HG02759 (cell line): ENCODE measurements around the gene PARP12.
"Not testable (repeated sequence)": the region's sequence is repeated elsewhere in the genome, so short reads cannot be mapped to it uniquely, and the experiment has no call there.

Experiments
- ATAC-seq: cut with Tn5 transposase; IDR thresholded peaks from one replicate; pipeline ENCODE4 v1.9.1; 2021; ENCODE audit warnings: mild to moderate bottlenecking, moderate library complexity; ENCODE audit not compliant: unreplicated experiment

PARP12 gene, protein sequence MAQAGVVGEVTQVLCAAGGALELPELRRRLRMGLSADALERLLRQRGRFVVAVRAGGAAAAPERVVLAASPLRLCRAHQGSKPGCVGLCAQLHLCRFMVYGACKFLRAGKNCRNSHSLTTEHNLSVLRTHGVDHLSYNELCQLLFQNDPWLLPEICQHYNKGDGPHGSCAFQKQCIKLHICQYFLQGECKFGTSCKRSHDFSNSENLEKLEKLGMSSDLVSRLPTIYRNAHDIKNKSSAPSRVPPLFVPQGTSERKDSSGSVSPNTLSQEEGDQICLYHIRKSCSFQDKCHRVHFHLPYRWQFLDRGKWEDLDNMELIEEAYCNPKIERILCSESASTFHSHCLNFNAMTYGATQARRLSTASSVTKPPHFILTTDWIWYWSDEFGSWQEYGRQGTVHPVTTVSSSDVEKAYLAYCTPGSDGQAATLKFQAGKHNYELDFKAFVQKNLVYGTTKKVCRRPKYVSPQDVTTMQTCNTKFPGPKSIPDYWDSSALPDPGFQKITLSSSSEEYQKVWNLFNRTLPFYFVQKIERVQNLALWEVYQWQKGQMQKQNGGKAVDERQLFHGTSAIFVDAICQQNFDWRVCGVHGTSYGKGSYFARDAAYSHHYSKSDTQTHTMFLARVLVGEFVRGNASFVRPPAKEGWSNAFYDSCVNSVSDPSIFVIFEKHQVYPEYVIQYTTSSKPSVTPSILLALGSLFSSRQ

DNA sequence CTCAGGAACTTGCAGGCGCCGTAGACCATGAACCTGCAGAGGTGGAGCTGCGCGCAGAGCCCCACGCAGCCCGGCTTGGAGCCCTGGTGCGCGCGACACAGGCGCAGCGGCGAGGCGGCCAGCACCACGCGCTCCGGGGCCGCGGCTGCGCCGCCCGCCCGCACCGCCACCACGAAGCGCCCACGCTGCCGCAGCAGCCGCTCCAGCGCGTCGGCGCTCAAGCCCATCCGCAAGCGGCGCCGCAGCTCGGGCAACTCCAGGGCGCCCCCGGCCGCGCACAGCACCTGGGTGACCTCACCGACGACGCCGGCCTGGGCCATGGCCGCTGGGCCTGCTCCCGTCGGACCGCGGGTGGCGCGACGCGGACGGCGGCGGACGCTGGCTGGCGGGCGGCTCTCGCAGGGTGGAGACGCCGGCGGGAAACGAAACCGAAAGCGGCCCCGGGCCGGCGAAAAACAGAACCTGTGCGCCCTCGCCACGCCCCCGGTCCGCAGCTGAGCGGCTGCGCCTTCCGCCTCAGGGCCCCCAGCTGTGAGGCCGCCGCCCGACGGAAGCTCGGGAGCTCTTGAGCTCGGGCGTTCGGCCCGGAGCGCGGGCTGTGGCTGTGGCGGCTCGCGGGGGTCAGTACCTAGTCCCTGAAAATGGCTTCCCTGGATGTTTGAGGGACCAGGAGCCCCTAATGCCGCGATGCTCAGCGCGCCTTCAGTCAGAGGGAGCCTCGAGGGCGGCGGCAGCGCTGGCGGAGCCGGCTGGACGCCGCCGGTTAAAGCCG is at the start of gene PARP12:
Gene PARP12, minus strand, starts transcription at position 424 of the 772 bp plus-strand sequence. Its CDS starts 104 bp downstream, at position 320.
- ATAC-seq: peak; percentile 88

DNA sequence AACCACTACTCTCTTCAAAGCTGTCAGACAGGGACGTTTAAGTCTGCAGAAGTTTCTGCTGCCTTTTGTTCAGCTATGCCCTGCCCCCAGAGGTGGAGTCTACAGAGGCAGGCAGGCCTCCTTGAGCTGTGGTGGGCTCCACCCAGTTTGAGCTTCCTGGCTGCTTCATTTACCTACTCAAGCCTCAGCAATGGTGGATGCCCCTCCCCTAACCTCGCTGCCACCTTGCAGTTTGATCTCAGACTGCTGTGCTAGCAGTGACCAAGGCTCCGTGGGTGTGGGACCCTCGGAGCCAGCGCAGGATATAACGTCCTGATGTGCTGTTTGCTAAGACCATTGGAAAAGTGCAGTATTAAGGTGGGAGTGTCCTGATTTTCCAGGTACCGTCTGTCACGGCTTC is 46.0 kb upstream of the PARP12 start:
- ATAC-seq: not testable (repeated sequence)

DNA sequence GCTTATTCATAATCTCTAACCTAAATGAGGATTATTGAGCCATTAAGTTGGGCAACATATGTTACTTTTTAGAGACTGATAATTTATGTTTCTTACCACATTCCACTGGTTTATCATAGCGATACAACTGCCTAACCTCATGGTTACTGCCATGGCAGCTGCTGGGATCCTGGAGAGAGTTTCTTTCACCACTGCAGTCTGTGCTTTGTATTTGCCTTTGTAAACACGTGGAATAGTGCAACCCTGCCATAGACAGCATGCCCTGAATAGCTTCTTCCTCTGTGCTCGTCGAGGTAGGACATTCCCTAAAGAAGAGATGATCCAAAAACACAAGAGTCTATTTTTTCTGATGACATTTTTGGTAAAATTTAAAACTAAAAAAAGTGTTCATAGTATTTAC is 33.7 kb upstream of the PARP12 start:
- no peak for ATAC-seq

DNA sequence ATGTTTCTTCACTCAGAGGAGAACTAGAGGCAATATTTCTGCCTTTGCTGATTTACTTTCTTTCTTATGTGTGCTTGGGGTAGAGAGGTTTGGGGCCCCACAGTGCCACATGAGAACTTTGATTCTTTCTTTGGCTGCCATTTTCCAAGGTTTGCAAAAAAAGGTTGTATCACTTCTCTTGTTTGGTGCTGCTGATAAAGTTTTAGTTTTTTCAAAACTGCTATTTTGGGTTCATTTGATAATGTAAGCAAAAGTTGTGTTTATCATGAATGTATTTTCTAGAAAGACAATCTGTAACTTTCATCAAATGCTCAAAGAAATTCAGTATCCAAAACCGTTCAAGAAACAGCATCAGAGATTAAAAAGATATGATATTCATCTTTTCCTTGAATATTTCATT is 30.6 kb upstream of the PARP12 start:
- no peak for ATAC-seq

DNA sequence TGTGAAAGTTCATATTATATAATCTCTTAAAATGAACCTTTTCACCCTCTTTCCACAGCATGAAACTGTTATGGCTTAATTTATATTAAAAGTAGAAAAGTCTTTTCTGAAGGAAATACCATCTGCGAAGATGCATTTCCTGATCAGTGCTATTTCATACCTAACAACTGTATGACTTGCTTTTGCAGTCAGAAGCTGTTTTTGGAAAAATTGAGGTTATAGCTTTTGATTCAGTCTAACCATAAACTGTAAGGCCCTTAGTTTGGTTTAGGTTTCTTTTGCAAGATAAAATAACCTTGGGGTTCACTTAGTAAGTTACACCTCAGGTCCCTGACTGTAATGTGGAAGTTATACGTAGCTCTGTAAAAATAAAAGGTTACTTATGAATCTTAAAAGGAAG is 22.7 kb upstream of the PARP12 start:
- no peak for ATAC-seq

DNA sequence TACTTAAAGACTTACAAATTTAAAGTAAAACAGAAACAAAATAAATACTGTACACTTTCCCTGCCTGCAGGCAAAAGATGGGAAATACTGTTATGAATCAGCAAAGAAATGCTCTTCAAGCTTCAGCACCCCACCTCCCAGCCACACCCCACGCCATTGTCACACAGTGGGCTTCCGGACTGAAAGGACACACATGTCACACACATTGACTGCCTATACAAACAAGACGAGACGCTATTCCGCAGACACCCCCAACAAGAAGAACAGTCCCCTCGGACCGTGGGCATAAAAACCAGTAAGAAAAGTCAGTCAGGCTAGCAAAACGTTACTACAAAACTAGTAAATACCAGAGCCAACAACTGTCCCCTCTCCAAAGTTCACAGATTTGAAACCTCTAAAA is 22.2 kb upstream of the PARP12 start:
- ATAC-seq: peak; percentile 97

DNA sequence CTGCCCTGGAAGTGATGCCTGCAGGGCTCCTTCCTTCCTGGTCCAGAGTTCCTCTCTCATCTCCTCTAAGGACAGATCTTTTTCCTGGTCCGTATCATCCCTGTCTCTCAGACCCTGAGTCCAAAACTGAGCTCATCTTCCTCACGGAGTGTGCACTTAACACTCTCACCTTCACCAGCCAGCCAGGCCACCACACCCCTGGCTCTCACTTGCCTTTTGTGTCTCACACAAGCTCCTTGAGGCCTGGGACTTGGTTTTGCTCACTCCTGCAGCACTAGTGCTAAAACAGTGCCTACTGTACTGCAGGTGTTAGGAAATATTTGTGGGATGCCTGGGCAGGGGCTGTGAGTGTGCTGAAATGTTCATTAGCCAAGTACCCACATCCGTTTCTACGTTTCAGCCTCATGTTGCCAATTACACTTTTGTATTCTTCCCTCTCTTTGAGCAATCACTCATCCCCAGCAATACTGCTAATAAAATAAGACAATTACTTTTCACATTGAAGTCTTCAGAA is 21.4 kb upstream of the PARP12 start:
- no peak for ATAC-seq

DNA sequence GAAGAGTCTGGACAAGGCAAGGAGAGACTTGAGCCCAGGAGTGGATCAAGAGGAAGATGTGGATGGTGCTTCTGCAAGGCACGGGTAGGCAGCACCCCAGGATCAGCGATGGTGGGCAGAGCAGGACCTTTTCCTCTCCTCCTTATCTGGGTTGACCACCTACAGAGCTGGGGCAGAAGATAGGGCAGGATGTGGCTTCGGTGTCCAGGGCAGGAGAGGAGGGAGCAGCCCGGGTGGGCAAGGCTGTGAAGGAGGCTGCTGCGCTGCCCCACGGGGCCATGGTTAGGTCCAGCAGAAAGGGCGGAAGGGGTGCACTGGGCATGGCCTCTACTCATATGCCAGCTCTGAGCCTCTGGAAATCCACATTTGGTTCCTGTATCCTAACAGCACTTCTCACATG is 20.0 kb upstream of the PARP12 start:
- ATAC-seq: no peak

DNA sequence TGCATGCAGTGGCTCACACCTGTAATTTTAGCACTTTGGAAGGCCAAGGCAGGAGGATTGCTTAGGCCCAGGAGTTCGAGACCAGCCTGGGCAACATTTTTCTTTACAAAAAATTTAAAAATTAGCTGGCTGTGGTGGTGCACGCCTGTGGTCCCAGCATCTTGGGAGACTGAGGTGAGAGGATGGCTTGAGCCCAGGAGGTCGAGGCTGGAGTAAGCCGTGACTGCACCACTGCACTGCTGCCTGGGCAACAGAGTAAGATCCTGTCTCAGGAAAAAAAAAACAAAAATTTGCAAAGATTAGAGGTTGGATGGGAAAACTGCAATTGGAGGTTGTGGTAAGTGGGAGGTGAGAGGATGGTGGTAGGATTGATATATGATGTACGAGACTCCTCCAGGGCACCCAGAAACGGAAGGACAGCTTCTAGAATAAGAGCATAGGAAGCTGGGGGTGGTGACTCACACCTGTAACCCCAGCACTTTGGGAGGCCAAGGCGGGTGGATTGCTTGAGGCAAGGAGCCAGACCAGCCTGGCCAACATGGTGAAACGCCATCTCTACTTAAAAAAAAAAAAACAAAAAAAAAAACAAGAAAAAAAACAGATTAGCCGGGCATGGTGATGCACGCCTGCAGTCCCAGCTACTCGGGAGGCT is 19.1 kb upstream of the PARP12 start:
- ATAC-seq: no peak

DNA sequence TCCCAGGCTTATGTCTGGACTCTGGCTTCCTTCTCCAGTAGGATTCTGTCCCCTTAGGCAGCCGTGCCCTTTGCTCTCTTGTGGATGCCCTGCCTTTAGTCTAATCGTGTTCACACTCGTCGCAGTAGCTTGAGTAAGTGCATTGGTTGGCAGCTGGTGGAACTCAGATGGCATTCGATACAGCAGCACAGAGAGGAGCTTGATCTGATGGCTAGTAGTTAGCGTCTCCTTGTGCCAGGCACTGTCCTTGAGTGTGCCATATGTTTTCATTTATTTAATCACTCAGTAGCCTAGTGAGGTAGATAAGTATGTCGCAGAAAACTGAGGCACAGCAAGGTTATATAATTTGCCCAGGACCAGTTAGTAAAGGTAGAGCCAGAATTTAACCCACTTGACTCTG is 18.2 kb upstream of the PARP12 start:
- ATAC-seq: no peak

DNA sequence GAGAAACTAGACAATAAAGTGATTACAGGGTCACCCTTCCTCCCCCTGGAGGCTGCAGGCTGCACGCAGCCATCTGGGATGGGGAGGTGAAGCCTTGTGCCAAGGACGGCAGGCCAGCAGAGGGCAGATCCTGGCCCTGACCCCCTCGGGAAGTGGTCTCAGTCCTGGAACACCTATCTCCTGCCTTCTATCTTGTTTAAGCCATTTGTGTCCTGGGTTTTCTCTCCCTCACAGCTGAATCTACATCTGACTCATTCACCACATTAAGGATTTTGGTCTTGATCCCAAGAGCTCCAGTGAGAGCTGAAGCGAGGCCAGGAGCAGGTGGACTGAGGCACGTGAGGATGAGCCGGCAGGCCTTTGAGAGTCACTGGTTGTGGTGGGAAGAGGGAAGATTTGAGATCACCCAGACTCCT is 16.4 kb upstream of the PARP12 start:
- no peak for ATAC-seq

DNA sequence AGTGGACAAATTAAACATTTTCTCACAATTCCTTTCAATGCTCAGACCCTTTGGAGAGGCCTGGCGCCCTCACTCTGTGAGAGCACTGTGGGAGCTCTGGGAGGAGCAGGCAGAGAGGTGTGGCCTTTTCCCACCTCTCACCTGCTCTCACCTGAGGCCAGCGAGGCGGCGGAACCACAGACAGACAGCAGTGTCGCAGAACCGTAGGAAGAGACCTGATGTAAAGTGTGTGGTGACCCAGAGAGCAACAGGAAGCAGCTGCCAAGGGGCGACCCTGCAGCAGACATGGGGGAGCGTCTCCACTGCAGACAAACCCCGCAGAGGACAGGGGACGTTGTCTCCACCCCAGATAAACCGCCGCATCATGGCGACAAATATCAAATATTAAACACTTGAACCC is 15.6 kb upstream of the PARP12 start:
- no peak for ATAC-seq

DNA sequence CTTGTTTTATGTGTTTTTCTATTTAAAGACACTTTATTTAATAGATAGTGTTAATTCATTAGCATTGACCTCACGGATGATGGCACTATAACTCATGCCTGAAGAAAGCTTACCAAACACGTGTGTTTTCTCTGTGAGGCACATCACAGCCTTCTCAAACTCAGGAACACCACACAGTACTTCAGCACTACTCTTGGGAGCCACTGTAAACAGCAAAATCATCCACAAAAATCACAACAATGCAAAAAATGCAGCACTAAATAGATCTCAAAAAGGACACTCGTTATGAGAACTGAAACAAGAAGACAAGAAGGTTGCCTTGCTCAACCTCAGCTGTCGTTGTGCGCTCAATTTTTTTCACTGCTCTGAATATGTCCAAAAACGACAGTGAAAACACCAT is 12.0 kb upstream of the PARP12 start:
- no peak for ATAC-seq

DNA sequence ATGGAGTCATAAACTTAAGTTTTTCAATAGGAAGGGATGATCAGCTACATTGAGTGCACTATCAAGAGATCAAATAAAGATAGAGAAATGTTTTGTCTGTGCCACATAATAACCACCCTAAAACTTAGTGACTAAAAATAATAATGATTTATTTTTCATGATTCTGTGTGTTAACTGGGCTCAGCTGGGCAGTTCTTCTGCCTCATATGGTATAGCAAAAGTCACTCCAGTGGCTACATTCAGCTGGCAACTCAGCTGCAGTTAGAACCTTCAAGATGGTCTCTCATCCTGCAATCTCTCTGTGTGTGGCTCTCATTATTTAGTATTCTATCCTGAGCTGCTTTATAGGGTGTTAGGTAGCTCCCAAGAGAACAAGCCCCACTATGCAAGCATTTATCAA is 7.8 kb upstream of the PARP12 start:
- ATAC-seq: no peak

DNA sequence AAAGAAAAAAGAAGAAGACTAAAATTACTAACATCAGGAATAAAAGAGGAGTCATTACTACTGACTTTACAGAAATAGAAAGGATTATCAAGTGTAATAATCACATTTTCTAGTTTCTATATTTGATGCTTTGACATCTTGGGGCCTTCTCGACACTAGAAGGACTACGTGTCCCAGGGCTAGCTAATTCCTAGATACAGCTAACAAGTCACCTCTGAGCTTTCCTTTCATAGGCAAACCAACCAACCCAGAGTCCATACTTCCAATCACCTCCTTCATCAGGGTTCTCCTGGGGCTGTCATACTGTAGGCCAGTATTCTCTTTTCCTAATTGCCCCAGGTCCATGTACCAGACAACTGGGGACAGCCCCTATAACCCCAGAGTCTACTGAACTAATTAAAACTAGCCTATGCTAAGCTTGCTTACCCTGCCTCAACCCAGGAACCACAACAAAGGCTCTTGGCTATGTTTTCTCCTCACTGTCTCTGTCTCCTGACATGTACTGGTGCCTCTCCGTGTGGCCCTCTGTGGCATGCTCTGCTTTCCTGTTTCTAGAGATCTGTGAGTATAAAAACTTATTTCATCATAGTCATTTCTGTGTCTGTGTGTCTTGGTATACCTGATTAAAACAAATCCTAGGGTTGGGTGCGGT is 6.7 kb upstream of the PARP12 start:
- no peak for ATAC-seq

DNA sequence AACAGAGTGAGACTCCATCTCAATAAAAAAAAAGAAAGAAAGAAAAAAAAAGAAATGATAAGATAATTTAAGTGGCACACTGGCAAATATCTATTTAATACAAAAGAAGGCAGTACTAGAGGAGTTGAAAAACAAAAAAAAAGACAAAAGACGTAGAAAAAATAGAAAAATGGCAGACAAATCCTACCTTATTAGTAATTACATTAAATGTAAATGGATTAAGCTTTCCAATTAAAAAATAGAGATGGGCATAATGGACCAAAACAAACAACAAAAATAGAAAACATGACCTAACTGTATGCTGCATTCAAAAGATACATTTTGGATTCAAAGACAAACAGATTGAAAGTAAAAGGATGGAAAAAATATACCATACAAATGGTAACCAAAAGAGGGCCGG is 5.3 kb upstream of the PARP12 start:
- ATAC-seq: no peak

DNA sequence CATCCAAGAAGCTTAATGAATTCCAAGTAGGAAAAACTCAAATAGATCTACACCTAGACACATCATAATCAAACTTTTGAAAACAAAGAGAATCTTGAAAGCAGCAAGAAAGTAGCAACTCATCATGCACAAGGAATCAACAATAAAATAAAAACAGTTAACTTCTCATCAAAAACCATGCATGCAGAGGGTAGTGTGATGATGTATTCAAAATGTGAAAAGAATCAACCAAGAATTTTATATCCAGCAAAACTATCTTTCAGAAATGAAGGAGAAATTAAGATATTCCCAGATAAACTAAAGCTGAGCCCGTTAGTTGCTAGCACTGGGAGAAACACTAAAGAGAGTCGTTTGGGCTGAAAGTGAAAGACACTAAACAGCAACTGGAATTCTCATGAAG is 4.3 kb upstream of the PARP12 start:
- ATAC-seq: no peak

DNA sequence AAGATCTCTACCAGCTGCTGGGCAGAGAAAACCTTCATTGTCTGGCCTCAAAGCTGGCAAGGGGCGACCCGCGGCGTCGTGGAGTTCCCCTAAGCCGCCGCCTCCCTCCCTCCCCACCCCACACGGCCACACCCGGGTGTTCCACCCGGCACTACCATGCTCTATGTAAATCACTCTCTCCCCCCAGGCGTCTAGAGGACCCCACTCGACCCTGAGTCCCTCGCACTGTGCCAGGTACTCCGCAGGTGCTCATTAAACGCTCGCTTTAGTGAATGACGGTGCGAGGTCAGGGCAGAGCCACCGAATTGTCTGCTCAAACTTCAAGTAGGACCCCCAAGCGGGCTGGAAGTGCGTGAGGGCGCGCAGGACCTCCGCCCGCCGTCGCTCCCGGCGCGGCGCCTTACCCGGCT is 628 bp downstream of the PARP12 start:
- peak; percentile 38 for ATAC-seq

DNA sequence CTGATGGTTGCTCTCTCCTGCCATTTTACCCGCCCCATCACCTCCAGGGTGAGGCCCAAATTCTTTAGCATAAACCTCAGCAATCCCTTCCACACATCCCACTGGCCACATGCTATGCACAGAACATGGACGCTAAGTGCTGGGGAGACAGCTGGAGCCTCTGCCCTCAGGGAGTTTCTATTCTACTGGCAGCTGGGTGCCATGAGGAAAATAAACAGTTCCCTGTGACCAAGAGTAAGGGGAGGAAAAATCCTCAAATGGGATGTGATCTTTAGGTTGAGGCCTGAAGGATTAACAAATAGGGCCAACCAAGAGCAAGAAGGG is 1.2 kb downstream of the PARP12 start:
- no peak for ATAC-seq

DNA sequence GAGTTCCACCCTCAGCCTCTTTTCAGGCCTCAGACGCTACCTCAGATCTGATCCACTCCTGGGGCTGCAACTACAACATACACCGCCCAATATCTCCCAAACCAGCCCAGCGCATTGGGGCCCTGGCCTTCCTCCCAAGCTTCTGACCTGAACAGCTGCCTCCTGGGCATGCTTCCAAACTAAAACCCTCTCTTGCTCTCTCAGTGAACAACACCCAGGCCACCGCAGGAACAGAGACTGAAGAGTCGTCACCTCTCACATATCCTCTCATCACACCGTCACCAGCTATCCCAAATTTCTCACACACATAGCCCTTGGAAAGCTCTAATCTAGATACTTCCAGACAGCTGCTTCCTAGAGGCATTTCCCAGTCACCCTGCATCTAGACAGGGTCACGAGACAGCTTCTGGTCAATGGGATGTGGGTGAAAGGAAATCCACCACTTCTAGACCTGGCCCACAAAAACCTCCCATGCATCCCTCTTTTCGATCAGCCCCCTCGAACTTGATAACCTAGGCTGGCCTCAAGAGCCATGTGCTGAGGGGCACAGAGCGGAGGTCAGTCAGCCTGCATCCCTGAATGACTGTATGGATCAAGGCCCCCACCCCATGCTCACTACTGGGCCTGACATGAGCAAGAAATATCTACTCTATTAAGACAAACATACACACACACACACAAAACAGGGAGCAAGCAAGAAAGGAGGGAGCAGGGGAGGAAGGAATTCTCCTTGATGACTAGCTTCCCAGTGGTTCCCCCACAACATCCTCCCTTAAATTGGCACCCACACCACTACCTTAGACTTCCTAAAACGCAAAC is 1.8 kb downstream of the PARP12 start:
- no peak for ATAC-seq
